ENCODE results near the gene VSX2. TPM values are rescaled to one million over a fixed set of nuclear protein-coding genes. Genes with fewer than 3 reads are reported as not detected.
A peak's percentile ranks its signal among the peaks of the same experiment; 100 is the strongest.

The VSX2 gene
- total RNA-seq, 2 donors from 2014 or later: not detected

GRCh38 chr14:74278080-74278479 lies 38.8 kb downstream of the VSX2 start:
- no peak for TF ChIP-seq CTCF (IDR thresholded peaks at IDR 0.05)
- no peak for DNase-seq (ENCODE audit: low spot score)
- Histone ChIP-seq H3K27me3 (no peaks in the 10 kb centered on the region), H3K4me1 (no peaks in the 10 kb centered on the region), H3K27ac (no peak overlapping the region), H3K4me3 (no peak overlapping the region), H3K36me3 (peaks cover under 1% of the 10 kb centered on the region), H3K9me3 (no peaks in the 10 kb centered on the region)

GRCh38 chr14:74281069-74281468 lies 41.8 kb downstream of the VSX2 start:
- Histone ChIP-seq H3K27me3 (no peaks in the 10 kb centered on the region), H3K27ac (no peak overlapping the region), H3K9me3 (no peaks in the 10 kb centered on the region), H3K4me1 (no peaks in the 10 kb centered on the region), H3K36me3 (peaks cover 28% of the 10 kb centered on the region), H3K4me3 (no peak overlapping the region)
- no peak for DNase-seq (ENCODE audit: low spot score)
- no peak for TF ChIP-seq CTCF (IDR thresholded peaks at IDR 0.05)

DNA sequence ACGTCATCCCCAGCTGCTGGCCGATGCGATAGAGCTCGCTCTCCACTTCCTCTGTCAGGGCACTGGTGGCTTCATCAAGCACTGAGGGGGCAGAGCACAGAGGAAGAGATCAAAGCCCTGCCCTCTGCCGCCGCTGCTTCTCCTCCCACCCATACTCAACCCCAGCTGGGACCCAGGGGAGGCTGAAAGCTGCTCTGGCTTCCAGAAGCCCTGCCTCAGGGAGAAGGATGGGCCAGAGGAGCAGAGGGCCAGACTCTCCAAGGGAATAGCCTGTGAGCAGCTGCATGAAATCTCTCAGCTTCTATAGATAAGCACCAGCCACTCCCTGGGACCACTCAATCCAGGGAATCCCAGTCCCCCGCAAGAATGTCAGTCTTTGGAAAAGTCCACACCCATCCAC lies 47.5 kb downstream of the VSX2 start:
- no peaks in the 10 kb centered on the region for H3K9me3 ChIP-seq
- no peaks in the 10 kb centered on the region for H3K27me3 ChIP-seq
- H3K27ac ChIP-seq: no peak overlapping the region
- no peak for TF ChIP-seq CTCF (IDR thresholded peaks at IDR 0.05)
- H3K36me3 ChIP-seq: peaks cover 76% of the 10 kb centered on the region
- H3K4me1 ChIP-seq: no peaks in the 10 kb centered on the region
- no peak for DNase-seq (ENCODE audit: low spot score)
- H3K4me3 ChIP-seq: no peak overlapping the region

DNA sequence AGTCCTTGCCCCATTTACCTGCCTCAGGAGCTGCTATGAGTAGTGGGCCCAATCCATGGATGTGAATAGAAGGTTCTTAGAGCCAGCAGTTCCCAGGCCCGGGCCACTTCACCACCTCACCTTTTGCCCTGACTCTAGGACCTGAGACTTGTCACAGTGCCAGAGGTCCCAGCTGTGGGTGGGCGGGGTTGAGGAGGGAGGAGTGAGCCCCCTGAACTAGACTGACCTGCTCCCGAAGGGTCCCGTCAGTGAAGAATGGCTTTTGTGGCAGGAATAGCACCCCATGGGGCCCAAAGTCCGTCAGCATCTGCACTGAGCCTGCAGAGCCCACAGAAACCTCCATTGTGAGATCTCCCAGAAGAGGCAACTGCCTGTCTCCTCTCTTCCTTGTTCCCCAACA lies 50.6 kb downstream of the VSX2 start:
- H3K4me1 ChIP-seq: no peaks in the 10 kb centered on the region
- no peak overlapping the region for H3K4me3 ChIP-seq
- DNase-seq (ENCODE audit: low spot score): no peak
- no peaks in the 10 kb centered on the region for H3K9me3 ChIP-seq
- H3K27me3 ChIP-seq: no peaks in the 10 kb centered on the region
- no peak overlapping the region for H3K27ac ChIP-seq
- H3K36me3 ChIP-seq: peaks cover 77% of the 10 kb centered on the region
- TF ChIP-seq CTCF (IDR thresholded peaks at IDR 0.05): no peak

DNA sequence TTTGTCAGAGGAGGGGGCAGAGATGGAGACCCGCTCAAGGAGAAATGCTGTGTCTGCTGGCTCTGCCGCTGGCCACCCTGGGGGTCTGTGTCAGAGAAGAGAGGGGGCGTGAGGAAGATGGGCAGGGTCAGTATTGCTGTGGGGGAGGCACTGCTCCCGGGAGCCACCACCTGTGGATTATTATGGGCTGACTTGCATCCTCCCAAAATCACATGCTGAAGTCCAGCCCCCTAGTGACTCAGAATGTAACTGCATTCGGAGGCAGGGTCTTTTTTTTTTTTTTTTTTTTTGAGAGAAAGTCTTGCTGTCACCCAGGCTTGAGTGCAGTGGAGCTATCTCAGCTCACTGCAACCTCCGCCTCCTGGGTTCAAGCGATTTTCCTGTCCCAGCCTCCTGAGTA lies 51.2 kb downstream of the VSX2 start:
- Histone ChIP-seq H3K36me3 (peaks cover 77% of the 10 kb centered on the region), H3K4me3 (no peak overlapping the region), H3K4me1 (no peaks in the 10 kb centered on the region), H3K9me3 (no peaks in the 10 kb centered on the region), H3K27ac (no peak overlapping the region), H3K27me3 (no peaks in the 10 kb centered on the region)
- peak in 1 of 2 donors; percentile 34 for TF ChIP-seq CTCF (IDR thresholded peaks at IDR 0.05)
- no peak for DNase-seq (ENCODE audit: low spot score)

DNA sequence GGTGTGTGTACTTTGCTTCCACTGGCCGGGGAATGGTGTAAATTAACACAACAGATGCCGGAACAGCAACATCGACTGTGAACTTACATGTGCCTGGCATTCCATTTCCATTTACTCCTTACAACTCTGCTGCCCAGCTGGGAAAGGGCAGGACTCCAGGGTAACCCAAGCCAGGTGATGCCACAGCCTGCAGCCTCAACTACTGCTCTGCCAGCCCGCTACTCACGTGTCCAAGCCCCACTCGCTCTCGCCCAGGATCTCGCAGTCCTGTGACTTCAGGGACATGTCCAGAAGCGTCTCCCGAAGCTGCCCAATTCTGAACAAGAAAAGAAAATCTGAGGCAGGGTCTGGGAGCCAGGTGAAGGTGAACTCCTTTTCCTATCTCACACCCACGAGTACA lies 52.8 kb downstream of the VSX2 start:
- Histone ChIP-seq H3K36me3 (peaks cover 77% of the 10 kb centered on the region), H3K4me1 (no peaks in the 10 kb centered on the region), H3K27ac (no peak overlapping the region), H3K9me3 (no peaks in the 10 kb centered on the region), H3K4me3 (no peak overlapping the region), H3K27me3 (no peaks in the 10 kb centered on the region)
- DNase-seq (ENCODE audit: low spot score): no peak
- TF ChIP-seq CTCF (IDR thresholded peaks at IDR 0.05): no peak

Data from right atrium auricular region (tissue), 2 donors.